GM12892 (cell line): ENCODE measurements around the gene MAN1B1.

Source experiments
- DNase-seq: peaks from one replicate; pipeline ENCODE4 v3.0.0; 2011; ENCODE audit not compliant: insufficient read length
- FAIRE-seq: peaks from 2 replicates; lab custom pipeline; 2011; peaks lifted over from hg19 to GRCh38; lab: Jason Lieb, UNC
- POLR2A ChIP-seq: IDR thresholded peaks from 2 replicates; pipeline ENCODE4 v1.6.1; 2011; ENCODE audit warnings: low read depth, low read length, control low read depth
- POLR2AphosphoS5 ChIP-seq: IDR thresholded peaks from 2 replicates; pipeline ENCODE4 v1.6.1; 2011; ENCODE audit warnings: low read depth, low read length, control low read depth
- TAF1 ChIP-seq: IDR thresholded peaks from 2 replicates; pipeline ENCODE4 v1.6.1; 2011; ENCODE audit warnings: low read depth, mild to moderate bottlenecking, control low read depth, low read length, borderline replicate concordance

The MAN1B1 gene

DNA sequence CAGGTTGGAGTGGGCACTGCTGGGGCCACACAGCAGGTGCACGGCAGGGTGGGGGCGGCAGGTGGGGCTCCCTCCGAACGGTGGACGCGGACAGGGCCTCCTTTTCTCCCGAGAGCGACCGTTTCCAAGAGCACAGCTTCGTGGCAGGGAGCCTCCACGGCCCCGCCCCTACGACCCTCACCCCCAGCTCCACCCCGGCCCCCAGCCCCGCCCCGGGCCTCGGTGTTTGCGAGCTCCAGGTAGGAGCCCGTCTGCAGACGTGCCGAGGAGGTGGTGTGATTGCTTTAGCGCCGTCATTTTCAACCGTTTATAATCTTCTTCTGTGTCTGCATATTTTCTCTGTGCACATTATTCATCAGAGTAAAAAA, 61.0 kb downstream of the MAN1B1 start:
- no peak for TF ChIP-seq POLR2A
- DNase-seq, result no peak
- FAIRE-seq, result no peak

DNA sequence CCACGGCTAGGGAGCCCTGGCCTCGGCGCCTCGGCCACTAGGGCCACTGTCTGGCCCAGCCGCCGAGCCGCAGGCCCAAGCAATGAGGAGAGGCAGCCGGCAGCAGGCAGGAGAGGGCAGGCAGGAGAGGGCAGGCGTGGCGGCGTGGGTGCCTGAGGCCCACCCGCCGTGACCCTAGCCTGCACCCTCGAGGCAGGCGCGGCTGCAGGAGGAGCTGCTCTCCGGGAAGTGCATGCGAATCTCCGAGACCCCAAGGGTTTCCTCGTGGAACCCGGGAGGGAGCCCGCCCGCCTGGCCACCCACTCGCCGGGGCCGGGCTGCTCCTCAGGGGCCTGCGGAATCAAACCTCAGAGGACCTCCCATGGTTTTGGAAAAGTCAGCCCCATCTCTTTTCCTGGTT, 61.5 kb downstream of the MAN1B1 start:
- TF ChIP-seq POLR2AphosphoS5 (no peak), POLR2A (no peak), TAF1 (no peak)
- no peak for FAIRE-seq
- DNase-seq, result no peak

DNA sequence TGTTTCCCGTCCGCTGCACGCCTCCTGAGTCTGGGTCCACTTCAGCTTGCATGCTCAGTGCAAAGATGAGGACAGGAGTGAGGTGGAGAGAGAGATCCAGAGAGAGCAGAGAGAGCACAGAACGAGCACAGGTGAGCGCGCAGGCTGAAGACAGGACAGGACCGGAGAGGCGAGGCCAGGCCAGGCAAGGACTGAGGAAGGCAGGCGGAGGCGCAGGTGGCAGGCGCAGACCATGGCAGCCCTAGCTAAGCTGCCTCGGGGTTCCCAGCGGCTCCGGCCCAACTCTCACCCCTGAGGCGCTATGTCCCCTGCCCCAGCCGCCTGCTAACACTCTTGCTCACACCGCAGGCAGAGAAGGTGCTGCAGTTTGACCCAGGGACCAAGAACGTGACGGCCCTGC, 61.9 kb downstream of the MAN1B1 start:
- FAIRE-seq, result no peak
- no peak for DNase-seq
- no peak for TF ChIP-seq TAF1
- TF ChIP-seq POLR2AphosphoS5, result no peak
- no peak for TF ChIP-seq POLR2A

DNA sequence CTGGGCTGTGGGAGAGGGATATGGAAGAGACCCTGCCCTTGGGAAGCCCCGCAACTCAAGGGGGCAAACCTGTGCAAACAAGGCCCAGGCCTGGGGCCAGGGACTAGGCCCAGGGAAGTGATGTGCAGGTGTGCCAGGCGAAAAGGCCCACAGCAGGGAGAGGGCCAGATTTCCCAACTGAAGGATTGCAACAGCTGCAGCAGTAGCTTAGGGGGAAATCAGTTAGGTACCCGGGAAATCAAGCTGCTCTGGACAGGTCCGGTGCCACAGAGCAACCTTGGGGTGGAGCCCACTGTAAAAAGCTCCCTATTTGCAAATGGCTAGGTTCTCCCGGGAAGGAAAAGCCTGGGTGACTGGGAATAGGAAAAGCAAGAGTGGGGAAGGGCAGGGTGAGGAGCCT, 62.6 kb downstream of the MAN1B1 start:
- DNase-seq (no peak), FAIRE-seq (no peak)
- TF ChIP-seq POLR2AphosphoS5, result no peak

DNA sequence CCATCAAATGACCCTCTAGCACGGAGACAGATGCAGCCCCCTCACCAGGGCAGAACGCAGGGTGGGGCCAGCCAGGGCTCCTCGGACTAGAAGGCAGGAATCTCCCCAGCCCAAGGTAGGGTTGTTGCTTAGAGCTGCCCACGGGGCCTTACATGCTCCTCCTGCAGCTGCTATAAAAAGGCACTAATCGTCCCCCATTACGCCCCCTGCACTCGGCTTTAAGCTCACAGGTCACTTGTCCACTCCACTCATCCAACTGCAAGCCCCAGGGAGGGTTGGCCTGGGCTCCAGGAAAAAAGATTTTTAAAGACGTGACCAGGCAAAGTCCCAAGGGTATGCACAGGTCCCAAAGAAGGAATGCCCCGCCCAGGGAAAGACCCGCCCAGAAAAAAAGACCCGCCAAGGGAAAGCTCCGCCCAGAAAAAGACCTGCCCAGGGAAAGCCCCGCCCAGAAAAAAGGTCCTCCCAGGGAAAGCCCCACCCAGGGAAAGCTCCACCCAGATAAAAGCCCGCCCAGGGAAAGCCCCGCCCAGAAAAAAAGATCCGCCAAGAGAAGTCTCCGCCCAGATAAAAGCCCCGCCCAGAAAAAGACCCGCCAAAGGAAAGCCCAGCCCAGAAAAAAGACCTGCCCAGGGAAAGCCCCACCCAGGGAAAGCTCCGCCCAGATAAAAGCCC, 63.3 kb downstream of the MAN1B1 start:
- DNase-seq (peak; percentile 74), FAIRE-seq (no peak)
- TF ChIP-seq POLR2A (no peak), POLR2AphosphoS5 (no peak)

DNA sequence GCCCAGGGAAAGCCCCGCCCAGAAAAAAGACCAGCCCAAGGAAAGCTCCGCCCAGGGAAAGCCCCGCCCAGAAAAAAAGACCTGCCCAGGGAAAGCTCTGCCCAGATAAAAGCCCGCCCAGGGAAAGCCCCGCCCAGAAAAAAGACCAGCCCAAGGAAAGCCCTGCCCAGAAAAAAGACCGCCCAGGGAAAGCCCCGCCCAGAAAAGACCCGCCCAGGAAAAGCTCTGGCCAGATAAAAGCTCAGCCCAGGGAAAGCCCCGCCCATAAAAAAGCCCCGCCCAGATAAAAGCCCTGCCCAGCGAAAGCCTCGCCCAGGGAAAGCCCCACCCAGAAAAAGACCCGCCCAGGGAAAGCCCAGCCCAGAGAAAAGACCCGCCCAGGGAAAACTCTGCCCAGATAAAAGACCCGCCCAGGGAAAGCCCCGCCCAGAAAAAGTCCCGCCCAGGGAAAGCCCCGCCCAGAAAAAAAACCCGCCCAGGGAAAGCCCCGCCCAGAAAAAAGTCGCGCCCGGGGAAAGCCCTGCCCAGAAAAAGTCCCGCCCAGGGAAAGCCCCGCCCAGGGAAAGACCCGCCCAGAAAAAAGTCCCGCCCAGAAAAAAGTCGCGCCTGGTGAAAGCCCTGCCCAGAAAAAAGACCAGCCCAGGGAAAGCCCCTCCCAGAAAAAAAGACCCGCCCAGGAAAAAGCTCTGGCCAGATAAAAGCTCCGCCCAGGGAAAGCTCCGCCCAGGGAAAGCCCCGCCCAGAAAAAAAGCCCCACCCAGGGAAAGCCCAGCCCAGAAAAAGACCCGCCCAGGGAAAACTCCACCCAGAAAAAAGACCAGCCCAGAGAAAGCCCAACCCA, 64.1 kb downstream of the MAN1B1 start:
- TF ChIP-seq POLR2A (no peak), POLR2AphosphoS5 (no peak), TAF1 (no peak)
- DNase-seq (peak; percentile 83), FAIRE-seq (peak; percentile 70)

DNA sequence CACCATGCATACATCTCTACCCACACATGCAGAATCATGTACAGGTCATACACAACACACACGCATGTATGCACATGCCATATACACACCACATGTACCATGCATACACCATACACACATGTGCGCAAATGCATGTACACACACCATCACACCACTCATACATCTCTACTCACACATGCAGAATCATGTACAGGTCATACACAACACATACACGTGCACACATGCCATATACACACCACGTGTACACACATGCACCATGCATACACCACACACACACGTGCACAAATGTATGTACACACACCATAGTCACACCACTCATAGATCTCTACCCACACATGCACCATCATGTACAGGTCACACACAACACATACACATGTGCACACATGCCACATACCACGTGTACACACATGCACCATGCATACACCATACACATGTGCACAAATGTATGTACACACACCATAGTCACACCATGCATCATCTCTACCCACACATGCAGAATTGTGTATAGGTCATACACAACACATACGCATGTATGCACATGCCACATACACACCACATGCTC, 66.1 kb downstream of the MAN1B1 start:
- TF ChIP-seq POLR2AphosphoS5 (no peak), TAF1 (no peak), POLR2A (no peak)
- DNase-seq, result no peak
- peak; percentile 73 for FAIRE-seq

DNA sequence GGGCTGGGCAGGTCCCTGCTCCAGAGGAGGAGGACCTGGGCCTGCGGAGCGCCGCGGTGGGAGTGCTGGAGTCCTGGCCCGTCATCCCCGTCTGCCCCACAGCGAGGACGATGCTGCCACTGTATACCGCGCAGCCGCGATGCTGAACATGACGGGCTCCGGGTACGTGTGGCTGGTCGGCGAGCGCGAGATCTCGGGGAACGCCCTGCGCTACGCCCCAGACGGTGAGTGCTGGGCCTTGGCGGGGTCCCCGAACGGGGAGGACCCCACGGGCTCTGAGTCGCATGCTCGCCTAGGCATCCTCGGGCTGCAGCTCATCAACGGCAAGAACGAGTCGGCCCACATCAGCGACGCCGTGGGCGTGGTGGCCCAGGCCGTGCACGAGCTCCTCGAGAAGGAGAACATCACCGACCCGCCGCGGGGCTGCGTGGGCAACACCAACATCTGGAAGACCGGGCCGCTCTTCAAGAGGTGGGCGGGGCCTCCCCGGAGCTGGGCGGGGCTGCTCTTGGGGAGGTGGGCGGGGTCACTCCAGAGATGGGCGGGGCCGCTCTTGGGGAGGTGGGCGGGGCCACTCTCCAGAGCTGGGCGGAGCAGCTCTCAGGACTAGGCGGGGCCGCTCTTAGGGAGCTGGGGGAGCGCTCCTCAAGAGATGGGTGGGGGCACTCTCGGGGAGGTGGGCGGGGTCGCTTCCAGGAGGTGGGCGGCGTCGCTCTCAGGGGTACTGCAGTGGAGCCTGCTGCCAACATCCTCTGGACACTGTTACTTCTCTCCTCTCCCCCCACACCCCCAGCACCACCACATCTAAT, 70.0 kb downstream of the MAN1B1 start:
- FAIRE-seq (peak; percentile 62), DNase-seq (no peak)
- TF ChIP-seq POLR2A (no peak), POLR2AphosphoS5 (no peak), TAF1 (no peak)

DNA sequence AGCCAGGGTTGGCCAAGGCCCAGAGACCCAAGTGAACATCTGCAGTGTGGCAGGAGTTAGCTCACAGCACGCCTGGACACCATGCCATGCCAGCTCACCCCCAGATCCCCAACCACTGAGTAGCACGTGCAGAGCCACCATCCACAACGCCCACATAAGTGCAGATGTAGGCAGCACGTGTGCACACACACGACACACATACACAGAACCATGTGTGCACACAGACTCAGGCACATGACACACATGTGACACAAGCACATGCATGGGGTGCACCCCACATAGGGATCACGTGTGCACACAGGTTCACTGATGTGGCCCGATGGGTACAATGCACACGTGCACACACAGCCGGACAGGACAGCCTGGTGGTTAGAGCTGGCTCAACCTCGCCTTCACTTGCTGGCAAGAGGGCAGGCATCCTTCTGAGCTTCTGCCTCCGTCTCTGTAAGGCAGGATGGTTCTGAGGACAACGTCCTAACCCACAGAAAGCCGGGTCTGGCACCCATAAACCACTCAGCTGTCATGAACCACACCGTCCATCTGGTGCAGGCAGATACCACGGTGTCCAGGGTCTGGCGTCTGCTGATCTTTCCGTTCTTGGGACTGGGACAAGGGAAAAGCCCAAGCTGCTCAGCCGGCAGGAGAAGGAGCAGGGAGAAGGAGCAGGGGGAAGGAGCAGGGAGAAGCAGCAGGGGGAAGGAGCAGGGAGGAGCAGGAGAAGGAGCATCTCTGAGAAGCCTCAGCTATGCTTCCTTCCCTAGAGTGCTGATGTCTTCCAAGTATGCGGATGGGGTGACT, 71.0 kb downstream of the MAN1B1 start:
- DNase-seq, result no peak
- TF ChIP-seq TAF1 (no peak), POLR2A (no peak), POLR2AphosphoS5 (no peak)
- FAIRE-seq, result peak; percentile 69

DNA sequence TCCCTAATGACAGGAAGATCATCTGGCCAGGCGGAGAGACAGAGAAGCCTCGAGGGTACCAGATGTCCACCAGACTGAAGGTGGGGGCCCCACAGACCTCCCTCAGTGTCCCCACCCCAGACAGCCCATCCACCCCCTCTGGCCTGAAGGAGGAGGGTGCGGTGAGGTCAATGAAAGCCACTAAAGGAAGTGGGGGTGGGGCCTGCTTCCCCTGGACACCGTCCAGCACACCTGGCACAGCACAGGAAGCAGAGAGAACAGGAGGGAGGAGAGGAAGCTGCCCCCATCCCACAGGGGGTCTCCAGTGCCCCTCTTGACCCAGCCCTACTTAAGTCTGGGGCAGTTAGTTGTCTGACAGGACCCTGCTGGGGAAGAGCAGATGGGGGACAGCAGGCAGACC, 71.8 kb downstream of the MAN1B1 start:
- TF ChIP-seq POLR2AphosphoS5, result no peak
- TF ChIP-seq POLR2A, result no peak
- no peak for TF ChIP-seq TAF1
- DNase-seq (no peak), FAIRE-seq (no peak)
